HG02763 (cell line): ENCODE results near the gene GEMIN5.

ENCODE experiments used
- ATAC-seq: cut with Tn5 transposase; IDR thresholded peaks from one replicate; pipeline ENCODE4 v1.9.1; 2021; ENCODE audit warnings: mild to moderate bottlenecking, moderate library complexity; ENCODE audit not compliant: unreplicated experiment

The GEMIN5 gene

DNA sequence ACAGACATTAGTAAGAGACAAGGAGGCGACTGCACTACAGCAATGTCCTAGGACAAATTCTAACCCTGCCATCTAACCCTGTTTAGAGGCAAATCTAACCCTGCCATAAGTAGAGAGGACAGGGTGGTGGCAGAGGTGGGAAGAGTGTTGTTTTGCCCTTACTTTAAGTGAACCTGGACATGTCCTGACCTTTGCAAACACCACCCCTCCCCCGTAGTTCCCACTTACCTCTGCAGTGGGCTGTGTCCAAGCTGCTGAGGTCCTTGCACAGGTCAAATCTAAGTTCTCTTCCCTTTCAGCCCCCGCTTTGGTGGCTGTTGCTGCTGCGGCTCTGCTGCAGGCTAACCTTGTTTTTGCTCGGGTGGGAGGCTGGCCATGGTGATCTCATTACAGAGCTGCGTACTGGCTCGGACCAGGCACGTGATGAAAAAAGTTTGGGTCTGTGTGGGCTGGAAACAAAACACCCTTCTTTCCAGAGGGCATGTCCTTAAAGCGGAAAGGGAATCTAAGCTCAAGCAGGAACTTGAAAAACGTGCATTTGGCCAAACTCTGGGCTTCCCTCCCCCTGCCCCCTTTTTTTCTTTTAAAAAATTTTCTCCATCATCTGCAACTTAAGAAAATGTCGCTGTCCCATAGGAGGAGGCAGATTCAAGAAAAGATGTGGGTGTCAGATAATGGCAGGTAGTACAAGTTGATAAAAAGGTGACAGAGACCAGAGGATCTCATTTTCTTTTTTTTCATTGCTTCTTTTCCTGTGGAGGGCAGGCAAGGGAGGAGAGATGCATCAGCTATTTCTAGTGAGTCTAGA lies 87.6 kb downstream of the GEMIN5 start, which contains the start of gene FAXDC2:
Gene FAXDC2 (minus strand): TSS at position 349 of the 808 bp plus-strand sequence. CDS start 12,425 bp downstream, outside the sequence.
- ATAC-seq: no peak

DNA sequence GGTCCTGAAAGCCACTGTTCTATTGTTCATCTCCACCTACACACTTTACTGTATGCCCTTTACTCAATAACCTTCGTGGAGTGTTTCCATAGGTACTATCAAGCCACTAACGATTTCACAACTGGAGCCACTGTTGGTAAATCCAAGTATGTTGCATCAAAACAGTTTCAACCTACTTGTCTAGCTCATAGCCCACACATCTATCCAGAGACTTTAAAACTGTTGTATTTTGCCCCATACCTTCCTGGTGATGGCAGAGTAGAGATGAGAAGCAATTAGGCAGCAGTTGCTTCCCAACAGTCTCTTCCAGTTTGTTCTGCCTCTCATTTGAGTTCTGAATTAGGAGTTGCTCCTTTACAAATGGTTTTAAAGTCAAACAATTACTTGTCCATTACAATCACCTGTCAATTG lies 88.2 kb downstream of the GEMIN5 start:
- no peak for ATAC-seq

- no peak for ATAC-seq
Observed at GRCh38 chr5:154849264-154849785, 88.7 kb downstream of the GEMIN5 start.

- ATAC-seq: no peak
Observed at GRCh38 chr5:154844809-154845208, 93.2 kb downstream of the GEMIN5 start.

- ATAC-seq: no peak
Observed at GRCh38 chr5:154842689-154843530, 95.1 kb downstream of the GEMIN5 start.

DNA sequence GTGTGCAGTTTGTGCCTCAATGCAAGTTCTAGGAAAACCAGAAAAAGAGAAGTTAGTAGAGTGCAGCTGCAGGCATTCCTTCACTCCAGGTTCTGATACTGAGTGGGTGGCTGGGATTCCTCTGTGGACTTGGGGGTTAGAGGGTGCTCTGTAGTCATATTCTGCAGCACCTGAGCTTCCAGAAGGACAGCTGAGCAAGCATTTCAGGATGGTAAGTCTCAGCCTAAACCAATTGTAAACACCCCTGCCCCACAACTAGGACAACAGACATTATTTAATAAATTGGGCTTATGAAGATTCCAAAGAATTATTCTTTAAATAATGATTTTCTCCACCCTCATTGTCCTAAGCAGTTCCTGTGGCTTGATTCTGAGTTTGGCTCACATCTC lies 96.7 kb downstream of the GEMIN5 start:
- ATAC-seq: no peak

DNA sequence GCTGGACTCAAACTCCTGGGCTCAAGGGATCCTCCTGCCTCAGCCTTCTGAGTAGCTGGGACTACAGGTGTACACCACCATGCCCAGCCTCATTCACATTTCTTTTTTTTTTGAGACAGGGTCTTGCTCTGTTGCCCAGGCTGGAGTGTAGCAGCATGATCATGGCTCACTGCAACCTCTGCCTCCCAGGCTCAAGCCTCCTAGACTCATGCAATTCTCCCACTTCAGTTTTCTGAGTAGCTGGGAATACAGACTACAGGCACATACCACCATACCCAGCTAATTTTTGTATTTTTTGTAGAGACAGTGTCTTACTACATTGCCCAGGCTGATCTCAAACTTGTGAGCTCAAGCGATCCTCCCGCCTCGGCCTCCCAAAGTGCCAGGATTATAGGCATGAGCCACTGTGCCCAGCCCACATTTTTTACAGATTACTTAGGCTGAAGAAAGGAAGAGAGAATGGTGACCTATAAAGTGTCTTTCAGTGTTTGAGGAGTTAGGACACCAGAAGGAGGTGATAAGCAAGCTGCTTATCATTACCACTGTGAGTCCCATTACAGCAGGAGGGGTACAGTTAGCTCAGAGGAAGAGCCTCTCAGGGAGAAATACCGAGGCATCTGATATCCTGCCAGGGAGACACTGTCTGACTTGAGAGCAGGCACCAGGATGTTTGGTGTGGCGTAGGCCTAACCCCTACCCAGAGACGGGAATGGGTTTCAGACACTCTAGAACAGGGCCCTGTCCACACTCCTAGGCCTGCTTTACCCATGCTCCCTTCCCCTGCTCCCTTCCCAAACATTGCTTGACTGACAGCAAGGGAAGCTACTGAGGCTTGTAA lies 97.4 kb downstream of the GEMIN5 start:
- ATAC-seq: no peak
